Measurements from ENCODE around the gene CDK5. TPM values are rescaled to one million over a fixed set of nuclear protein-coding genes. Genes with fewer than 3 reads are reported as not detected.
"Not testable (repeated sequence)": the region's sequence is repeated elsewhere in the genome, so short reads cannot be mapped to it uniquely, and the experiment has no call there.

Gene CDK5
- total RNA-seq, 2 experiments from 2014 or later = 15.3 to 15.9 TPM

GRCh38 chr7:151026771-151027727 lies 30.6 kb downstream of the CDK5 start:
- not testable (repeated sequence) for DNase-seq; ATAC-seq (ENCODE audit: low read depth); H3K27me3 Mint-ChIP-seq; H3K9me3 Mint-ChIP-seq; H3K36me3 Mint-ChIP-seq
- POLR2A ChIA-PET = interaction anchor here (1.0 to 1.7 kb wide), 8 partner anchors 8 to 58 kb away, joined by 3 to 26 read pairs (median 9); partner anchors contain the start of genes SLC4A2 and TMUB1
- Mint-ChIP-seq H3K4me3 (peak overlapping the region; percentile 86), H3K27ac (peak overlapping the region; percentile 92), H3K4me1 (peaks cover 15% of the 10 kb centered on the region)

- POLR2A ChIA-PET = interaction anchor here (1.6 kb wide), 1 partner anchor 12 kb away, joined by 3 read pairs; no protein-coding TSS in a partner anchor
- peaks cover 2% of the 10 kb centered on the region for H3K27me3 Mint-ChIP-seq
- no peak overlapping the region for H3K27ac Mint-ChIP-seq
- H3K4me3 Mint-ChIP-seq = no peak overlapping the region
- H3K4me1 Mint-ChIP-seq = peaks cover 15% of the 10 kb centered on the region
- peaks cover 2% of the 10 kb centered on the region for H3K36me3 Mint-ChIP-seq
- ATAC-seq (ENCODE audit: low read depth) = no peak
- no peak for DNase-seq
- H3K9me3 Mint-ChIP-seq = no peaks in the 10 kb centered on the region
Observed at GRCh38 chr7:151025924-151026671, 31.6 kb downstream of the CDK5 start.

- no peaks in the 10 kb centered on the region for H3K9me3 Mint-ChIP-seq
- H3K27ac Mint-ChIP-seq = no peak within 1 kb of the TSS
- peaks cover 13% of the 10 kb centered on the region for H3K27me3 Mint-ChIP-seq
- peaks cover 14% of the 10 kb centered on the region for H3K4me1 Mint-ChIP-seq
- H3K36me3 Mint-ChIP-seq = peaks cover 2% of the 10 kb centered on the region
- no peak for ATAC-seq (ENCODE audit: low read depth)
- H3K4me3 Mint-ChIP-seq = no peak within 1 kb of the TSS
- POLR2A ChIA-PET = no interaction called here
- no peak for DNase-seq
Observed at GRCh38 chr7:151024435-151025056, 33.2 kb downstream of the CDK5 start, which contains the start of gene ATG9B. Gene ATG9B, minus strand, starts transcription at chr7:151024494. Its CDS starts 71 bp downstream, at chr7:151024423.

GRCh38 chr7:151023232-151023631 lies 34.5 kb downstream of the CDK5 start:
- peaks cover 18% of the 10 kb centered on the region for H3K27me3 Mint-ChIP-seq
- no peak for DNase-seq
- no peak overlapping the region for H3K27ac Mint-ChIP-seq
- ATAC-seq (ENCODE audit: low read depth) = no peak
- no peaks in the 10 kb centered on the region for H3K9me3 Mint-ChIP-seq
- no peak overlapping the region for H3K4me3 Mint-ChIP-seq
- POLR2A ChIA-PET = no interaction called here
- peaks cover 15% of the 10 kb centered on the region for H3K4me1 Mint-ChIP-seq
- no peaks in the 10 kb centered on the region for H3K36me3 Mint-ChIP-seq

- peaks cover 18% of the 10 kb centered on the region for H3K27me3 Mint-ChIP-seq
- DNase-seq (no peak), ATAC-seq (ENCODE audit: low read depth) (no peak)
- peaks cover 30% of the 10 kb centered on the region for H3K4me1 Mint-ChIP-seq
- POLR2A ChIA-PET = interaction anchor here (2.8 to 3.5 kb wide), 2 partner anchors 8 to 10 kb away, joined by 11 to 26 read pairs; partner anchors contain the start of gene ABCB8
- no peaks in the 10 kb centered on the region for H3K9me3 Mint-ChIP-seq
- no peak overlapping the region for H3K4me3 Mint-ChIP-seq
- H3K27ac Mint-ChIP-seq = no peak overlapping the region
- no peaks in the 10 kb centered on the region for H3K36me3 Mint-ChIP-seq
Observed at GRCh38 chr7:151020231-151020630, 37.5 kb downstream of the CDK5 start.

GRCh38 chr7:151019130-151019447 lies 38.6 kb downstream of the CDK5 start:
- POLR2A ChIA-PET = interaction anchor here (1.0 to 3.5 kb wide), 6 partner anchors 8 to 56 kb away, joined by 3 to 26 read pairs (median 6); partner anchors contain the start of gene ABCB8
- peaks cover 41% of the 10 kb centered on the region for H3K4me1 Mint-ChIP-seq

GRCh38 chr7:151018421-151019129 lies 39.1 kb downstream of the CDK5 start:
- H3K4me1 Mint-ChIP-seq = peaks cover 41% of the 10 kb centered on the region
- H3K27ac Mint-ChIP-seq = peak overlapping the region; percentile 86

More at GRCh38 chr7:151019130-151019447, 38.6 kb downstream of the CDK5 start:
- H3K27me3 Mint-ChIP-seq = peaks cover 18% of the 10 kb centered on the region
- H3K27ac Mint-ChIP-seq = peak overlapping the region; percentile 27
- H3K4me3 Mint-ChIP-seq = peak overlapping the region; percentile 46
- DNase-seq = no peak
- peaks cover 1% of the 10 kb centered on the region for H3K36me3 Mint-ChIP-seq
- no peaks in the 10 kb centered on the region for H3K9me3 Mint-ChIP-seq
- no peak for ATAC-seq (ENCODE audit: low read depth)

GRCh38 chr7:151017953-151018420 lies 39.7 kb downstream of the CDK5 start:
- peak; percentile 54 for ATAC-seq (ENCODE audit: low read depth)
- H3K4me1 Mint-ChIP-seq = peaks cover 41% of the 10 kb centered on the region
- peak; percentile 92 for DNase-seq
- peaks cover 18% of the 10 kb centered on the region for H3K27me3 Mint-ChIP-seq
- no peaks in the 10 kb centered on the region for H3K9me3 Mint-ChIP-seq
- H3K36me3 Mint-ChIP-seq = peaks cover 1% of the 10 kb centered on the region
- peak overlapping the region; percentile 86 for H3K27ac Mint-ChIP-seq
- POLR2A ChIA-PET = interaction anchor here (1.0 to 3.5 kb wide), 5 partner anchors 7 to 55 kb away, joined by 3 to 26 read pairs (median 8); partner anchors contain the start of gene ABCB8
- H3K4me3 Mint-ChIP-seq = peak overlapping the region; percentile 80

More at GRCh38 chr7:151018421-151019129, 39.1 kb downstream of the CDK5 start:
- H3K4me3 Mint-ChIP-seq = peak overlapping the region; percentile 80
- H3K27me3 Mint-ChIP-seq = peaks cover 18% of the 10 kb centered on the region
- DNase-seq = peak; percentile 67
- peak; percentile 20 for ATAC-seq (ENCODE audit: low read depth)
- no peaks in the 10 kb centered on the region for H3K9me3 Mint-ChIP-seq
- POLR2A ChIA-PET = interaction anchor here (1.0 to 3.5 kb wide), 6 partner anchors 8 to 55 kb away, joined by 3 to 26 read pairs (median 6); partner anchors contain the start of gene ABCB8
- peaks cover 1% of the 10 kb centered on the region for H3K36me3 Mint-ChIP-seq

- no peak for ATAC-seq (ENCODE audit: low read depth)
- peaks cover 45% of the 10 kb centered on the region for H3K4me1 Mint-ChIP-seq
- peaks cover 18% of the 10 kb centered on the region for H3K27me3 Mint-ChIP-seq
- POLR2A ChIA-PET = interaction anchor here (0.7 to 3.5 kb wide), 3 partner anchors 9 to 20 kb away, joined by 3 to 26 read pairs (median 4); partner anchors contain the start of gene ABCB8
- no peak for DNase-seq
- no peaks in the 10 kb centered on the region for H3K9me3 Mint-ChIP-seq
- H3K27ac Mint-ChIP-seq = peak overlapping the region; percentile 86
- H3K36me3 Mint-ChIP-seq = peaks cover 4% of the 10 kb centered on the region
- H3K4me3 Mint-ChIP-seq = peak overlapping the region; percentile 80
Observed at GRCh38 chr7:151017370-151017952, 40.2 kb downstream of the CDK5 start.

GRCh38 chr7:151016942-151017341 lies 40.8 kb downstream of the CDK5 start:
- DNase-seq = no peak
- no peak for ATAC-seq (ENCODE audit: low read depth)
- POLR2A ChIA-PET = interaction anchor here (0.7 to 3.5 kb wide), 4 partner anchors 9 to 67 kb away, joined by 3 to 26 read pairs (median 4); partner anchors contain the start of gene ABCB8

GRCh38 chr7:151016505-151016904 lies 41.2 kb downstream of the CDK5 start:
- POLR2A ChIA-PET = interaction anchor here (0.9 kb wide), 1 partner anchor 68 kb away, joined by 3 read pairs; no protein-coding TSS in a partner anchor
- peaks cover 5% of the 10 kb centered on the region for H3K36me3 Mint-ChIP-seq
- DNase-seq = no peak
- H3K9me3 Mint-ChIP-seq = no peaks in the 10 kb centered on the region
- no peak for ATAC-seq (ENCODE audit: low read depth)
- peak overlapping the region; percentile 56 for H3K27ac Mint-ChIP-seq
- peaks cover 18% of the 10 kb centered on the region for H3K27me3 Mint-ChIP-seq
- H3K4me1 Mint-ChIP-seq = peaks cover 53% of the 10 kb centered on the region
- peak overlapping the region; percentile 80 for H3K4me3 Mint-ChIP-seq

More at GRCh38 chr7:151016942-151017341, 40.8 kb downstream of the CDK5 start:
- Mint-ChIP-seq H3K27me3 (peaks cover 18% of the 10 kb centered on the region), H3K36me3 (peaks cover 5% of the 10 kb centered on the region), H3K4me1 (peaks cover 49% of the 10 kb centered on the region), H3K4me3 (peak overlapping the region; percentile 80), H3K27ac (no peak overlapping the region), H3K9me3 (no peaks in the 10 kb centered on the region)

All from activated naive CD8-positive, alpha-beta T cell treated with anti-CD3 and anti-CD28 coated beads, Interleukin-2, amount 10 ng/mL, durations not matched to agents 7 days and 5 days (primary cell).